Middle frontal gyrus (tissue), 1 donor: ENCODE results near the gene PPM1M.

Experiments used
- DNase-seq: peaks from one replicate; pipeline ENCODE4 v3.0.0-alpha.2; 2015; ENCODE audit warnings: low spot score; ENCODE audit errors: extremely low spot score

Gene PPM1M, protein sequence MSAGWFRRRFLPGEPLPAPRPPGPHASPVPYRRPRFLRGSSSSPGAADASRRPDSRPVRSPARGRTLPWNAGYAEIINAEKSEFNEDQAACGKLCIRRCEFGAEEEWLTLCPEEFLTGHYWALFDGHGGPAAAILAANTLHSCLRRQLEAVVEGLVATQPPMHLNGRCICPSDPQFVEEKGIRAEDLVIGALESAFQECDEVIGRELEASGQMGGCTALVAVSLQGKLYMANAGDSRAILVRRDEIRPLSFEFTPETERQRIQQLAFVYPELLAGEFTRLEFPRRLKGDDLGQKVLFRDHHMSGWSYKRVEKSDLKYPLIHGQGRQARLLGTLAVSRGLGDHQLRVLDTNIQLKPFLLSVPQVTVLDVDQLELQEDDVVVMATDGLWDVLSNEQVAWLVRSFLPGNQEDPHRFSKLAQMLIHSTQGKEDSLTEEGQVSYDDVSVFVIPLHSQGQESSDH

DNA sequence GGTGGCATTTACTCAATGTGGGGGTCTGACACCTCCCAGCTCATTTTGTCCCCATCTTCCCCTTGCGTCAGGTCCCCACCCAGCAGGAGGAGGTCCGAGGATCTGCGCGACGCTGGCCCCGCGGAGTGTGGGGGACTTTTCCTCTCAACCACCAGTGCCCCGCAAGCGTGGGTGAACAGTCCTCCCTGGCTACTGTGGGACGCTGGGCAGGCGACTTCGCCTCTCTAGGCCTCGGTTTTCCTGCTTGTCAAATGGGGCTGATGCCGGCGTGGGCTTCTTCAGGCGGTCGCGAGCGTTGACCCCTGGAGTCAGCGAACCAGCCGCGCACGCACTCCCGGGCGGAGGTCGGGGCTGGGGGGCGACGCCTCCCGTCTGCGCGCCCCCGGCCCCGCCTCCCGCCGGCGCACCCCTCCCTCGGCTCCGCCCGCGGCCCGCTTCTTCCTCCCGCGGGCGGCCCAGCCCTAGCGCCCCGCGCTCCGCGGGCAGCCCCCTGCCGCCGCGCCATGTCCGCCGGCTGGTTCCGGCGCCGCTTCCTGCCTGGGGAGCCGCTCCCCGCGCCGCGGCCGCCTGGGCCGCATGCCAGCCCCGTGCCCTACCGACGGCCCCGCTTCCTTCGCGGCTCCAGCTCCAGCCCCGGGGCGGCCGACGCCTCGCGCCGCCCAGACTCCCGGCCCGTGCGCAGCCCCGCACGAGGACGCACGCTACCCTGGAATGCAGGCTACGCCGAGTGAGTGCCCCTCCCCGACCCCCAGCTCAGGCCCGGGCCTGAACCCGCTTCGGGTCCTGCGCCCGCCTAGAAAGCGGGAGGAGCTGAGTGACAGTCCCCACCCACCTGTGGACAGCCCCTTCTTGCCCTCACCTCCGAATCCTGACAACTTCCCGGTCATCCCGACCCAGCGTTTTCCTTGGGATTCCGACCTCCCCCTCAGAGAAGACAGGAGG is at the start of gene PPM1M:
Gene PPM1M, plus strand, starts transcription at position 438 of the 942 bp plus-strand sequence. Its CDS starts 66 bp downstream, at position 504.
- no peak for DNase-seq

DNA sequence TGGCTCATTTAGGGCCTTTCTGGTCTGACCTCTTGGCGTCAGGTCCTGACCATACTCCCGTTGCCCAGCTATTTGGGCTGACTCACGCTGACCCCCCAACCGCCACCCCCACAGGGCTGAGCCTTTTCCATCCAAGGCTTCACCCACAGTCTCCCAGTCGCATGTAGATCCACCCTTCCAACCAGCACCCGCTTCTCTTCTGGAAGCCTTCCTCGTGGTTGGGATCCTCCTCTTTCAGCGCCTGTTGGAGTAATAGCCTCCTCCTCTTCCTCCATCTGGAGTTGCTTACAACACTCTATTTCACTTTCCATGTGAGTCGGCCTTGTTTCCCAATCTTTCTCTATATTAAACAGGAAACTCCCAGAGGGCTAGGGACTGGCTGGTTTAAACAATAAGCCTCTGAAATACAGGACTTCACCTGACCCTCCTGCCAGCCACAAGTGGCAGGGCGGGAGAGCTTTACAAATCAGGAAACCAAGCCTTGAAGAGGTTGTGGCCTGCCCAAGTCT is 49.7 kb upstream of the PPM1M start:
- DNase-seq, result no peak

DNA sequence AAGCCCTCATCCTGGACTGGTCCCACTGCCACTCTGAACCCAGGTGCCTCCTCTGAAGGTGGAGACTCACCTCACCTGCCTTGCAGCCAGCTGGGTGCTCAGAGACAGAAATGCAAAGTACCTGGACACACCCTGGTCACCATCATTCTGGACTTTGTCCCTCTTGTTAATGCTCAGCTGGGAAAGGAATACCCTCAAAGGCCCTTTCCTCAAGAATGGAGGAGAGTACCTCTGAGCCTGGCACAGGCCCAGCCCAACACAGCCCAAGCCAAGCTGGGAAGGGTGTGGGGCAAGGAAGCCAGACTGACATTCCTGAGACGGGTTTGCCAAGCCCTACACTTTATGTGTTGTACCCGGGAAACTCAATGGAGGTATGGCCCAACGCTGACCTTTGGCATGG is 48.6 kb upstream of the PPM1M start:
- no peak for DNase-seq

DNA sequence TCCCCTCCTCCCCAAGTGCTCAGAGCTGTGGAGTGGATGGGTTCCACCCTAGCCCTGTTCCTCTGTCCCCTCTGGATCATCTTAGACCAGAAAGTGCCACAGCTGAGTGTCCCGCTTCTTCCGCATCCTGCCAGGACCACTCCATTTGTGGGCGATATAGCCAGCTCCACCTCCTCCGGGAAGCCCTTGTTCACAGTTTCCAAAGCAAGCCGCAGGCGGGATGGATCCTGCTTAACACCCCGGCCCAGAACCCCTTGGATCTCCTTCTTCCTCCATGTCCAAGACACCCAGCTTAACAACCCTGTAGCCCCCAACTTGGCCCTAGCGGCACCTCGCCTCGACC is 48.1 kb upstream of the PPM1M start:
- DNase-seq, result no peak

DNA sequence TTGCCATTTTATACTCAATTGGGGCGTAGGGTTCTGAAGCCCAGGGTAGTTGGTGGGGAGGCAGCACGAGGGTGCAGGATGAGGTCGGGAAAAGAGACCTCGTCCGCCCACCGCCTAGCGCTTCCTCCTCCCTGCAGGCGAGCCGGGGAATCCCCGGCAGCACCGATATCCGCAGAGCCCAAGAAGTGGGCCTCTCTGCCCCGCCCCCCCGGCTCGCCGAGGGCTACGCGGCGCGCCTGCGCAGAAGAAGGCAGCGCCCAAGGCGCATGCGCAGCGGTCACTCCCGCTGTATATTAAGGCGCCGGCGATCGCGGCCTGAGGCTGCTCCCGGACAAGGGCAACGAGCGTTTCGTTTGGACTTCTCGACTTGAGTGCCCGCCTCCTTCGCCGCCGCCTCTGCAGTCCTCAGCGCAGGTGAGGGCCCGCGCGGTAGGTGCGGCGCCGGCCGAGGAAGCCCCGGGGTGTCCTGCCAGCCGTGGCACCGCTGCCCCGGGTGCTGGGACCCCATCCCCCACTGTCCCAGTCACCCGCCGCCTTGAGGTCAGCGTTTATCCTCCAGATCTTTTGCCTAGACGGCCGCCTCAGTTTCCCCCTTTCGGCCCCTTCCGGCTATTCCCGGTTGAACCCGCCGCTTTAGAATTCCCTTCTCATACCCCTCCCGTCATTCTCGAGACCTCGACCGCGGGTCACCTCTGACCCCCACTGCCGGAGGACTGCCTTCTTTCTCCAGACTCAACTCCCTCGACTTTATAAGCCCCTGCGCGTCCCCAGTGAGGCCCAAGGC is 47.5 kb upstream of the PPM1M start, which contains the start of gene ALAS1:
Gene ALAS1, plus strand, starts transcription at position 319 of the 784 bp plus-strand sequence. CDS start 1,082 bp downstream, outside the sequence.
- DNase-seq, result peak; percentile 87

DNA sequence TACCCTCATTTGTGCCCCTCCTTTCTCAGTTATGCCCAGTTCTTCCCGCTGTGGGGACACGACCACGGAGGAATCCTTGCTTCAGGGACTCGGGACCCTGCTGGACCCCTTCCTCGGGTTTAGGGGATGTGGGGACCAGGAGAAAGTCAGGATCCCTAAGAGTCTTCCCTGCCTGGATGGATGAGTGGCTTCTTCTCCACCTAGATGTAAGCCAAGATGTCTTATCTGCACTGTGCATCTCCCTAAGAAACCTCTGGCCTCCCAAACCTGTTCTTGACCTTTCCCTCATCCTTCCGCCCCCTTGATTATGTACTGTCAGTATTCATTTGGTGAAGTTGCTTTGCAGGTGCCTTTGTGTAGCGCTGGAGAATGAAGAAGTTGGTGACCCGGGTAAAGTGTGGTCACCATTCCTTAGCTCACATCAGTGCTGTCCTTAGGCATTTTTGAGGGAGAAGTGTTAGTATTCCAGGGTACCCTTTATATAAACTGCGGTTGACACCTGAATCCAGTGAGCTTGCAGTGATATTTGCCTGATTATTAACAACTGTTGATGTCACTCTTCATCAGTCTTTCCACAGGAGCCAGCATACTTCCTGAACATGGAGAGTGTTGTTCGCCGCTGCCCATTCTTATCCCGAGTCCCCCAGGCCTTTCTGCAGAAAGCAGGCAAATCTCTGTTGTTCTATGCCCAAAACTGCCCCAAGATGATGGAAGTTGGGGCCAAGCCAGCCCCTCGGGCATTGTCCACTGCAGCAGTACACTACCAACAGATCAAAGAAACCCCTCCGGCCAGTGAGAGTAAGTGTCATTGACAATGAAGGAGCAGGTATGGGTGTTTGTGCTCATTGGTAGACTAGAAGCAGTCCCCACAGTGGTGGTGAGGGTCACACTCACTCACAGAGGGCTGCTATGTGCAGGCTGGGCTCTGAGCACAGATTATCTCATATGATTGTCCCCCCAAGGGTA is 46.6 kb upstream of the PPM1M start:
- DNase-seq, result no peak

DNA sequence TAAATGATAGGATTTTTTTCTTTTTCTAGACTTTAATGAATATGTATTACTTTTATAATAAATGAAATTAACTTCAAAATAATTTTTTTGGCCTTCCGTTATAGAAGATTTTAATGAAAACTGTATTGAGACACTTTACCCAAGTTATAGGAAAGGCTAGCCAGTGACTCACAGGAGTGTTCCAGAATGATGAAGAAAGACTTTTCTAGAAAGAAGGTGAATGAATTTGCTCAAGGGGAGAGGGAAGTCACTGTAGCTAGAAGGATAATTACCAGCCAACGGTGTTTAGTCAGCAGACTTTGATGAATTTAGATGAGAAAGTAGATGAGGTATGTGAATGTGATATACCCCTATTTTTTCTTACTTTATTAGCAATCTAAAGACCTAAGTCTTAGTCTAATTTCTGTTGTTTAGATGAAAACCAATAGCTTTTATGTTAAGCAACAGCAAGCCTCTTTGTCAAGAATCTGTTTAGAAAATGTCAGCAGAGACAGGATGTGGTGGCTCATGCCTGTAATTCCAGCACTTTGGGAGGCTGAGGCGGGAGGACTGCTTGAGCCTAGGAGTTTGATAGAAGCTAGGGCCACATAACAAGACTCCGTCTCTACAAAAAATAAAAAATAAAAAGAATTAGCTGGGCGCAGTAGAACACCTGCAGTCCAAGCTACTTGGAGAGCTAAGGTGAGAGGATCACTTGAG is 44.4 kb upstream of the PPM1M start:
- no peak for DNase-seq

DNA sequence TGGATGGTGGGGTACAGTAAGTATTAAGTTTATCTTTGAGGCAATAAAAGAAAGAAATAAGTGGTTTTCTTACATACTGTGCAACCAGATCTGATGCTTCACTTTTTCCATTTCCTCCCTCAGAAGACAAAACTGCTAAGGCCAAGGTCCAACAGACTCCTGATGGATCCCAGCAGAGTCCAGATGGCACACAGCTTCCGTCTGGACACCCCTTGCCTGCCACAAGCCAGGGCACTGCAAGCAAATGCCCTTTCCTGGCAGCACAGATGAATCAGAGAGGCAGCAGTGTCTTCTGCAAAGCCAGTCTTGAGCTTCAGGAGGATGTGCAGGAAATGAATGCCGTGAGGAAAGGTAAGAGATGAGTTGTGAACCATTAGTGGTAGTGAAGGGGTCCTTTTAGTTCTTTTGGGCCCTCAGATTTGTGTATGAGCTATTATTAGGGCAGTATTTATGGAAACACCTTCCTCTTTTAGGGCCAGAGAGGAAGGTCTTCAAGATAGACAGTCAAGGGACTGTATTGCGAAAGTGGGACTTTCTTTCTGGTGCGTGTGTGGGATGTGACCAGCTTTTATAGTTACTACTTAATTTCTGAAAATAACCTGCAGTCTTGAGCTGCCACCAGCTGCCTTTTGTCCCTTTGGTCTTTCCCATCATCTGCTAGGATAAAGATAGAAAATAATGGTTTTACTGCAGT is 43.0 kb upstream of the PPM1M start:
- DNase-seq, result no peak

DNA sequence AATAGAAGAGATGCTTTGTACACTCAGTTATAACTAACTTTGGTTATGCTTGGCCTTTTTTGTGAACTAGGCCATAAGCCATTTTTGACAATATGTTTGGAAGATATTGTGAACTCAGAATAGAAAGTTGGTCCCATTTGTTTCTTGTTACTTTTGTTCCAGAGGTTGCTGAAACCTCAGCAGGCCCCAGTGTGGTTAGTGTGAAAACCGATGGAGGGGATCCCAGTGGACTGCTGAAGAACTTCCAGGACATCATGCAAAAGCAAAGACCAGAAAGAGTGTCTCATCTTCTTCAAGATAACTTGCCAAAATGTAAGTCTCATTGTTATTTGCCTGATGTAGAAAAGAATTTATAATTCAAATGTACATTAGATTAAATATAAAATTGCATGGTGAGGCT is 41.9 kb upstream of the PPM1M start:
- no peak for DNase-seq

DNA sequence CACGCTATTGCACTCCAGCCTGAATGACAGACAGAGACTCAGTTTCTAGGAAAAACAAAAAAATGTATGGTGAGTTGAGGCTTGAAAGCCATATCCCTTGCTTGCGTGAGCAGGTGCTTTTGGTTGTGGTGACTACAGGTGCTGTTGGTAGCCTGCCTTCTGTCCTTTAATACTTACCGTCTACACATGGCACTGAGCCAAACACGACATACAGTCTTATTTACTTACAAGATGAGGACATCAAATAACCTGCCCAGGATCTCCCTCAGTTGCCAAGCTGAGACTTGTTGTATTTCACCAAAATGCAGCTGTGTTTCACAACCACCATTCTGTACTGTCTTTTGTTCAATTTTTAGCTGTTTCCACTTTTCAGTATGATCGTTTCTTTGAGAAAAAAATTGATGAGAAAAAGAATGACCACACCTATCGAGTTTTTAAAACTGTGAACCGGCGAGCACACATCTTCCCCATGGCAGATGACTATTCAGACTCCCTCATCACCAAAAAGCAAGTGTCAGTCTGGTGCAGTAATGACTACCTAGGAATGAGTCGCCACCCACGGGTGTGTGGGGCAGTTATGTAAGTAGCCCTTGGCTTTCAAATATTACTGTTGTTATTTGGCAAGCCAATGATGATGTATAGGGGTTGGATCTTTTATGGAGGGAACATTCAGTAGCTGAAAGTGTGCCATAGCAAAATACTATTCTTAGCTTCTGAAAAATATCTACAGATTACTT is 41.1 kb upstream of the PPM1M start:
- DNase-seq, result no peak

DNA sequence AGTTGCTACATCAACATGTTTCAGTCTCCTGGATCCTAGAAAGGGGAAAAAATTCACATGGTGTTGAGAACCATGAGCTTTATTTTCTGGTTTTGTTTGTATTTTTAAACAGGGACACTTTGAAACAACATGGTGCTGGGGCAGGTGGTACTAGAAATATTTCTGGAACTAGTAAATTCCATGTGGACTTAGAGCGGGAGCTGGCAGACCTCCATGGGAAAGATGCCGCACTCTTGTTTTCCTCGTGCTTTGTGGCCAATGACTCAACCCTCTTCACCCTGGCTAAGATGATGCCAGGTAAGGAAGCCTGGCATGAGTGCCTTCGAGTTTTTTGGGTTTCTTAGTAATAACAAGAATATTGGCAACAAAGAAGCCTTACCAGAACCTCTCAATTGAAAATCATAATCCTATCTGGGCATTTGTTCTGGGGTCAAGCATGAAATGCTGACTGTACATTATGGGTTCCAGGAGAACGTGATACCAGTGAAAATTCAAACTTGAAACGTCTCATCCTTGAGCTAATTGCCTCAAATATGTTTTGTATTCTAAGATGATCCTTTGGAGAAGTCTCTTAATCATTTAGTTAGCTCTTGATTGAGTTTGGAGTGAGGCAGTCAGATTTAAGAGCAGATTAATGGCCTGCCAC is 39.7 kb upstream of the PPM1M start:
- DNase-seq, result no peak

DNA sequence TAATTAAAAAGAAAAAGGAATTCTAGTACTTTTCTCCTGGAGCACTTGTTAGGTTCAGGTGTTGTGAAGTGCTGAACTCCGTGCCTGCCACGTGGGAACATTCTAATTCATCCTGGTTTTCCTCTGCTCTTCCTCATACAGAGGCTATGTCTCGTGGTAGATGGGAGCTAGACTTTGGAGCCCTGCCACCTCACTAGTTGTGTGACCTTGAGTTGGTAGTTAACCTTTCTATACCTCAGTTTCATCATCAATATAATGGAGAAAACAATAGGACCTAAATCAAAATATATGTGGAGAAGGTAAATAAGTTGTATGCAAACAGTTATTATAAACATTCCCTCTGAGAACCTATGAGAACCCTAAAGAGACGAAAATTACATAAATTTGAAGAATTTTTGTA is 37.0 kb upstream of the PPM1M start:
- no peak for DNase-seq

DNA sequence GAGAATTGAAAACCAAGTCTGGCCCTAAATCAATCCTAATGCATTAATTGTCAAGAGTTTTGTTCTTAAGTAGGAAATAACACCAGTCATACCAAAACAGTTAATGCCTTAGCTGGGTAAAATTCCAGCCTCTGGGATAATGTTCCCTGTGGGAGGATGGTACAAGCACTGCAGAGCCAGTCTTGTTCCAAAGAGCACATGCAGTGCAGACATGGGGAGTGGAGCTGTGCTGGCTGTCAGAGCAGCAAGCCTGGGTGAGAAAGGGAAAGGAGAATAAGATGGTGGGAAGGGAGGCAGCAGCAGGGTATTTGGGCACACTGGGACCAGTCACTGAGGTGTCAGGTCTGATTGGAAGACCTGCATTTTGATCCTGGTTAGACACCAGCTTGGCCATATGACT is 35.5 kb upstream of the PPM1M start:
- no peak for DNase-seq

DNA sequence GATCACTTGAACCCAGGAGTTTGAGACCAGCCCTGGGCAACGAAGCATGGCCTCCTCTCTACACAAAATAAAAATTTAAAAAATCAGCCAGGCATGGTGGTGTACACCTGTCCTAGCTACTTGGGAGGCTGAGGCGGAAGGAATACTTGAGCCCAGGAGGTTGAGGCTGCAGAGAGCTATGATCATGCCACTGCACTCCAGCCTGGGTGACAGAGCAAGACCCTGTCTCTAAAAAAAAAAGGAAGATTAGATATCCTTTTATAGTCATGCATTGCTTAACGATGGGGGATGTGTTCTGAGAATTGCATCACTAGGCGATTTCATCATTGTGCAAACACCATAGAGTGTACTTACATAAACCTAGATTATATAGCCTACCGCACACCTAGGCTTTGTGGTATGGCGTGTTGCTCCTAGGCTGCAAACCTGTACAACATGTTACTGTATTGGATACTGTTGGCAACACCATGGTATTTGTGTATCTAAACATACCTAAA is 35.0 kb upstream of the PPM1M start:
- DNase-seq, result no peak

DNA sequence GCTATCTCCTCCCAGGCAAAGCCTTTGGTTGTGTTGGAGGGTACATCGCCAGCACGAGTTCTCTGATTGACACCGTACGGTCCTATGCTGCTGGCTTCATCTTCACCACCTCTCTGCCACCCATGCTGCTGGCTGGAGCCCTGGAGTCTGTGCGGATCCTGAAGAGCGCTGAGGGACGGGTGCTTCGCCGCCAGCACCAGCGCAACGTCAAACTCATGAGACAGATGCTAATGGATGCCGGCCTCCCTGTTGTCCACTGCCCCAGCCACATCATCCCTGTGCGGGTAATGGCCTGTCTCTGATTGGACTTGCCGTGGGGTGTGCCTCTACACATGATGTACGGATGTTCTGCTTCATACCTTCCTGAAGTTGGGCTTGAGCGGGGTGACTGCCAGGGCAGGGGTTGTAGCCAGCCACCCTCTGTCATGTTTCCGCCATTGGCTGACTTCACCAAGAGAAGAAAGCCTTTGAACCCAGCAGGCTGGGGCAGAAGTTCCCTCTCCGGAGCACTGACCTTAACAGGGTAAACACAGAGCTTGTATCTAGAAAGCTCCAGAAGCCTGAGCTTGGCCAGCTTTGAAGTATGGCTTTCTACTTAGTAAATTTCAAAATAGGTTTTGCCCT is 34.2 kb upstream of the PPM1M start:
- DNase-seq, result no peak

DNA sequence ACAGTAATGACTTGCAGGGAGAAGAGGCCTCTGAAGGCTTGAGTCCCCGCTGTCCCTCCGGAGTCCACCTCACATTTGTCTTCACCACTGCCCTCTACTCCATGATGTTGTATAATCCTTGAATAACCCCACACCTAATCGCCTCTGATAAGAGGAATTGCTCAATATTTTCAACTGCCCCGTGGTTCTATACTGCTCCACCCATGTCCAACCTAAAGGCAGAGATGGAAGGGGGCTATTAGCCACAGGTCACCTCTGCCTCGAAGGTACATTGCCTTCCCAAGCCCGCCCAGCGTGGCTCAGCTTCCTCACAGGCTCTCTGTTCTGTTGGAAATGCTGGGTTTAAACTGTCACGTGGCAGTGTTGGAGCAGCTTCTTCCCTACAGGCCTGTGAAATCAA is 32.6 kb upstream of the PPM1M start:
- no peak for DNase-seq

DNA sequence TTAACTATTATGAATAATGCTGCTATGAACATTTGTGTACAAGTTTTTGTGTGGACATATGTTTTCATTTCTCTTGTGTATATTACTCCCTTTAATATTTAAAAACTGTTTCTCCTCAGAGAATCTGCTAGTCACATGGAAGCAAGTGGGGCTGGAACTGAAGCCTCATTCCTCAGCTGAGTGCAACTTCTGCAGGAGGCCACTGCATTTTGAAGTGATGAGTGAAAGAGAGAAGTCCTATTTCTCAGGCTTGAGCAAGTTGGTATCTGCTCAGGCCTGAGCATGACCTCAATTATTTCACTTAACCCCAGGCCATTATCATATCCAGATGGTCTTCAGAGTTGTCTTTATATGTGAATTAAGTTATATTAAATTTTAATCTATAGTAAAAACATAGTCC is 31.7 kb upstream of the PPM1M start:
- DNase-seq, result no peak
